Smooth muscle cell (in vitro differentiated cells): ENCODE results near the gene NEU2. TPM values are rescaled to one million over a fixed set of nuclear protein-coding genes. Genes with fewer than 3 reads are reported as not detected.

ENCODE experiments used
- DNase-seq: peaks from one replicate; lab custom pipeline; 2025; ENCODE audit not compliant: unreplicated experiment; lab: John Stamatoyannopoulos, UW
- H2AFZ ChIP-seq: fragments of 200-600 bp; sonication (generic); 2 replicates; pipeline ENCODE4 v1.6.0; 2016; ENCODE audit warnings: antibody characterized with exemption, low read depth, mild to moderate bottlenecking
- H3F3A ChIP-seq: fragments of 200-600 bp; sonication (generic); 2 replicates; pipeline ENCODE4 v1.6.0; 2017; ENCODE audit warnings: antibody characterized with exemption, low read depth
- H3K27ac ChIP-seq: fragments of 200-600 bp; sonication (generic); 2 replicates; pipeline ENCODE4 v1.5.1; 2016; ENCODE audit warnings: low read depth, mild to moderate bottlenecking
- H3K27me3 ChIP-seq: fragments of 200-600 bp; sonication (generic); 2 replicates; pipeline ENCODE4 v1.6.1; 2016; ENCODE audit warnings: low read depth, mild to moderate bottlenecking
- H3K36me3 ChIP-seq: fragments of 200-600 bp; sonication (generic); 2 replicates; pipeline ENCODE4 v1.5.1; 2016; ENCODE audit warnings: low read depth
- H3K4me1 ChIP-seq: fragments of 200-600 bp; sonication (generic); 2 replicates; pipeline ENCODE4 v1.5.1; 2016; ENCODE audit warnings: low read depth
- H3K4me2 ChIP-seq: fragments of 200-600 bp; sonication (generic); 2 replicates; pipeline ENCODE4 v1.6.0; 2016; ENCODE audit warnings: mild to moderate bottlenecking
- H3K4me3 ChIP-seq: fragments of 200-600 bp; sonication (generic); 2 replicates; pipeline ENCODE4 v1.5.1; 2016; ENCODE audit warnings: mild to moderate bottlenecking
- H3K79me2 ChIP-seq: fragments of 200-600 bp; sonication (generic); 2 replicates; pipeline ENCODE4 v1.6.0; 2016; ENCODE audit warnings: low read depth, mild to moderate bottlenecking
- H3K9ac ChIP-seq: fragments of 200-600 bp; sonication (generic); 2 replicates; pipeline ENCODE4 v1.6.0; 2016; ENCODE audit warnings: low read depth
- H3K9me3 ChIP-seq: fragments of 200-600 bp; sonication (generic); replicated peaks from 2 replicates; pipeline ENCODE4 v1.5.1; 2016; ENCODE audit warnings: low read depth
- H4K20me1 ChIP-seq: fragments of 200-600 bp; sonication (generic); 2 replicates; pipeline ENCODE4 v1.6.0; 2016; ENCODE audit warnings: low read depth
- CTCF ChIP-seq: fragments of 200-600 bp; sonication (generic); IDR thresholded peaks from 2 replicates; pipeline ENCODE4 v1.5.1; 2017; ENCODE audit warnings: borderline replicate concordance, mild to moderate bottlenecking, antibody characterized with exemption; ENCODE audit not compliant: insufficient read depth, poor library complexity, severe bottlenecking
- WGBS: methylation state at CpG from one replicate; pipeline ENCODE4 v1.1.7; 2016; ENCODE audit warnings: low lambda C conversion rate; 5-methylcytosine and 5-hydroxymethylcytosine counted together
- polyA plus RNA-seq: library from polyadenylated mRNA; unstranded; fragments of >200 nt; fragmentation: Nextera tagmentation; extraction: Ambion mirVana; gene quantifications from 2 replicates; pipeline ENCODE4 v1.2.1, GENCODE V29; 2016
- total RNA-seq: library from RNA; depleted of rRNA; stranded (reverse); fragments of >200 nt; gene quantifications from 2 replicates; pipeline ENCODE4 v1.2.3, GENCODE V29; 2014

The NEU2 gene
- total and polyA plus RNA-seq, 2 experiments from 2014 or later, result 0.94 TPM; not detected in 1

GRCh38 chr2:233080836-233081229, 48.4 kb downstream of the NEU2 start:
- H3K9me3 ChIP-seq, result no peaks in the 10 kb centered on the region
- H3K27me3 ChIP-seq, result no peaks in the 10 kb centered on the region
- H3K4me3 ChIP-seq, result no peak overlapping the region
- no peak overlapping the region for H3K9ac ChIP-seq
- H3K4me1 ChIP-seq, result peaks cover 8% of the 10 kb centered on the region
- no peak for DNase-seq
- no peaks in the 10 kb centered on the region for H3K36me3 ChIP-seq
- 89% methylated on average over 11 of the region's 11 CpGs for WGBS
- no peak overlapping the region for H3K4me2 ChIP-seq
- no peak overlapping the region for H3K27ac ChIP-seq
- no peak overlapping the region for H2AFZ ChIP-seq
- H4K20me1 ChIP-seq, result no peaks in the 10 kb centered on the region
- no peaks in the 10 kb centered on the region for H3K79me2 ChIP-seq
- TF ChIP-seq CTCF, result no peak
- no peaks in the 10 kb centered on the region for H3F3A ChIP-seq

- 91% methylated on average over 9 of the region's 9 CpGs for WGBS
- no peak overlapping the region for H3K4me2 ChIP-seq
- H3K9ac ChIP-seq, result no peak overlapping the region
- no peaks in the 10 kb centered on the region for H4K20me1 ChIP-seq
- no peak overlapping the region for H3K4me3 ChIP-seq
- TF ChIP-seq CTCF, result no peak
- no peaks in the 10 kb centered on the region for H3K36me3 ChIP-seq
- no peak overlapping the region for H2AFZ ChIP-seq
- no peaks in the 10 kb centered on the region for H3F3A ChIP-seq
- DNase-seq, result no peak
- no peaks in the 10 kb centered on the region for H3K9me3 ChIP-seq
- H3K27ac ChIP-seq, result no peak overlapping the region
- H3K27me3 ChIP-seq, result no peaks in the 10 kb centered on the region
- no peaks in the 10 kb centered on the region for H3K79me2 ChIP-seq
- H3K4me1 ChIP-seq, result peaks cover 8% of the 10 kb centered on the region
These were observed 48.8 kb downstream of the NEU2 start for GRCh38 chr2:233081232-233081730.

- Histone ChIP-seq H3K4me3 (no peak overlapping the region), H3F3A (no peaks in the 10 kb centered on the region), H3K4me1 (peaks cover 8% of the 10 kb centered on the region), H3K36me3 (no peaks in the 10 kb centered on the region), H3K9me3 (no peaks in the 10 kb centered on the region), H3K27ac (no peak overlapping the region), H3K79me2 (no peaks in the 10 kb centered on the region), H2AFZ (no peak overlapping the region), H4K20me1 (no peaks in the 10 kb centered on the region), H3K27me3 (no peaks in the 10 kb centered on the region), H3K4me2 (no peak overlapping the region), H3K9ac (no peak overlapping the region)
- no peak for TF ChIP-seq CTCF
- no peak for DNase-seq
- 93% methylated on average over 13 of the region's 13 CpGs for WGBS
These were observed 49.3 kb downstream of the NEU2 start for GRCh38 chr2:233081731-233082221.
